ENCODE results near the gene GPATCH1. TPM values are rescaled to one million over a fixed set of nuclear protein-coding genes. Genes with fewer than 3 reads are reported as not detected.
A peak's percentile ranks its signal among the peaks of the same experiment; 100 is the strongest.
"Not testable (repeated sequence)": the region's sequence is repeated elsewhere in the genome, so short reads cannot be mapped to it uniquely, and the experiment has no call there.

The GPATCH1 gene
- total RNA-seq, 4 donors from 2014 or later = 6.6 to 32.1 (median 10.6) TPM

GRCh38 chr19:33039108-33039599 is 41.8 kb upstream of the GPATCH1 start:
- WGBS, 2 donors = 87 to 93% methylated on average over 9 to 10 of the region's 10 CpGs
- Histone ChIP-seq H3K4me1 (peaks cover 0 to 3% (median 0%) of the 10 kb centered on the region in 4 donors), H3K27me3 (no peaks in the 10 kb centered on the region), H3K36me3 (peaks cover 0 to 14% (median 0%) of the 10 kb centered on the region in 3 donors), H3K27ac (no peak overlapping the region), H3K9me3 (peaks cover 0 to 5% (median 0%) of the 10 kb centered on the region in 4 donors), H3K4me3 (no peak overlapping the region)
- TF ChIP-seq CTCF (IDR thresholded peaks at IDR 0.05) (no peak), POLR2A (IDR thresholded peaks at IDR 0.05) (no peak), EP300 (IDR thresholded peaks at IDR 0.05) (no peak)
- no peak for DNase-seq (ENCODE audit: low spot score in 2 of 2)

GRCh38 chr19:33039815-33040214 is 41.2 kb upstream of the GPATCH1 start:
- H3K27ac ChIP-seq = no peak overlapping the region
- WGBS, 2 donors = 92% methylated on average over 1 of the region's 1 CpG

GRCh38 chr19:33040994-33041827 is 39.8 kb upstream of the GPATCH1 start:
- WGBS, 2 donors = 35 to 37% methylated on average over 9 of the region's 9 CpGs
- H3K9me3 ChIP-seq = peaks cover 0 to 6% (median 0%) of the 10 kb centered on the region in 4 donors
- peak overlapping the region in 2 of 4 donors; percentile 19 to 72 for H3K27ac ChIP-seq
- no peaks in the 10 kb centered on the region for H3K27me3 ChIP-seq
- no peak overlapping the region for H3K4me3 ChIP-seq
- no peak for DNase-seq (ENCODE audit: low spot score in 2 of 2)
- TF ChIP-seq POLR2A (IDR thresholded peaks at IDR 0.05) = no peak
- TF ChIP-seq EP300 (IDR thresholded peaks at IDR 0.05) = no peak
- no peak for TF ChIP-seq CTCF (IDR thresholded peaks at IDR 0.05)
- peaks cover 0 to 3% (median 0%) of the 10 kb centered on the region in 4 donors for H3K4me1 ChIP-seq
- H3K36me3 ChIP-seq = peaks cover 0 to 15% (median 0%) of the 10 kb centered on the region in 3 donors

More at GRCh38 chr19:33039815-33040214, 41.2 kb upstream of the GPATCH1 start:
- Histone ChIP-seq H3K4me3 (no peak overlapping the region), H3K36me3 (peaks cover 0 to 15% (median 0%) of the 10 kb centered on the region in 3 donors), H3K4me1 (peaks cover 0 to 3% (median 0%) of the 10 kb centered on the region in 4 donors), H3K27me3 (no peaks in the 10 kb centered on the region), H3K9me3 (peaks cover 0 to 6% (median 0%) of the 10 kb centered on the region in 4 donors)
- TF ChIP-seq CTCF (IDR thresholded peaks at IDR 0.05) (no peak), EP300 (IDR thresholded peaks at IDR 0.05) (no peak), POLR2A (IDR thresholded peaks at IDR 0.05) (no peak)
- no peak for DNase-seq (ENCODE audit: low spot score in 2 of 2)

- not testable (repeated sequence) for DNase-seq (ENCODE audit: low spot score in 2 of 2); H3K27me3 ChIP-seq; H3K4me3 ChIP-seq; H3K9me3 ChIP-seq; H3K4me1 ChIP-seq
- WGBS, 2 donors = 77 to 87% methylated on average over 3 of the region's 3 CpGs
- peaks cover 0 to 15% (median 0%) of the 10 kb centered on the region in 3 donors for H3K36me3 ChIP-seq
- H3K27ac ChIP-seq = peak overlapping the region in 2 of 4 donors; percentile 19 to 72
Measured at GRCh38 chr19:33041828-33042160, 39.2 kb upstream of the GPATCH1 start.

- WGBS, 2 donors = 87 to 90% methylated on average over 8 of the region's 8 CpGs
- H3K27me3 ChIP-seq = no peaks in the 10 kb centered on the region
- H3K4me1 ChIP-seq = peaks cover 0 to 7% (median 2%) of the 10 kb centered on the region in 4 donors
- no peak for DNase-seq (ENCODE audit: low spot score in 2 of 2)
- H3K27ac ChIP-seq = peak overlapping the region in 1 of 4 donors; percentile 43
- H3K36me3 ChIP-seq = peaks cover 0 to 15% (median 0%) of the 10 kb centered on the region in 3 donors
- TF ChIP-seq POLR2A (IDR thresholded peaks at IDR 0.05) (no peak), EP300 (IDR thresholded peaks at IDR 0.05) (no peak)
- H3K9me3 ChIP-seq = peaks cover 0 to 6% (median 0%) of the 10 kb centered on the region in 4 donors
- H3K4me3 ChIP-seq = no peak overlapping the region
Measured at GRCh38 chr19:33047422-33047821, 33.6 kb upstream of the GPATCH1 start.

All from tibial nerve (tissue), 4 donors.